HEK293 (cell line): Measurements from ENCODE around the gene AKR1B15.

Source experiments
- CTCF ChIP-seq: fragments of 450-650 bp; formaldehyde crosslinking; IDR thresholded peaks from 2 replicates; pipeline ENCODE4 v1.5.1; 2016; ENCODE audit warnings: missing biosample characterization, missing genetic modification characterization
- TRIM28 ChIP-seq: IDR thresholded peaks from 2 replicates; pipeline ENCODE4 v1.6.1; 2011; ENCODE audit warnings: low read length, control low read depth, borderline replicate concordance
- ZNF433 ChIP-seq: fragments of 450-650 bp; formaldehyde crosslinking; IDR thresholded peaks from 2 replicates; pipeline ENCODE4 v1.5.1; 2016; ENCODE audit warnings: missing biosample characterization, missing genetic modification characterization, low read depth
- TF ChIP-seq, protein P1 (sequence below): fragments of 450-650 bp; formaldehyde crosslinking; IDR thresholded peaks from 2 replicates; pipeline ENCODE4 v1.5.1; 2016; ENCODE audit warnings: missing biosample characterization, missing genetic modification characterization

GRCh38 chr7:134571746-134572461, 23.0 kb downstream of the AKR1B15 start:
- TF ChIP-seq, protein P1, sequence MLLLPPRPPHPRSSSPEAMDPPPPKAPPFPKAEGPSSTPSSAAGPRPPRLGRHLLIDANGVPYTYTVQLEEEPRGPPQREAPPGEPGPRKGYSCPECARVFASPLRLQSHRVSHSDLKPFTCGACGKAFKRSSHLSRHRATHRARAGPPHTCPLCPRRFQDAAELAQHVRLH (tag by site-specific recombination) = no peak
- TF ChIP-seq ZNF433 (tag by site-specific recombination) (no peak), TRIM28 (no peak), CTCF (tag by site-specific recombination) (no peak)
